Activated naive CD8-positive, alpha-beta T cell treated with anti-CD3 and anti-CD28 coated beads, Interleukin-2, amount 10 ng/mL, durations not matched to agents 7 days and 5 days (primary cell): ENCODE measurements around the gene LCN15. TPM values are rescaled to one million over a fixed set of nuclear protein-coding genes. Genes with fewer than 3 reads are reported as not detected.
"Not testable (repeated sequence)": the region's sequence is repeated elsewhere in the genome, so short reads cannot be mapped to it uniquely, and the experiment has no call there.

Experiments
- ATAC-seq: fragments of 150-1000 bp; cut with Tn5 transposase; one replicate; pipeline ENCODE4 v1.10.0; 2021; ENCODE audit warnings: low read depth, moderate library complexity
- POLR2A ChIA-PET: fragments of 350-600 bp; sonication (Branson Sonifier 250); formaldehyde crosslinking; loops from one replicate; lab custom pipeline; 2021; ENCODE audit warnings: antibody characterized with exemption; lab: Charles Lee
- DNase-seq: peaks from one replicate; pipeline ENCODE4 v3.0.0; 2021
- H3K27ac Mint-ChIP-seq: one replicate; pipeline ENCODE4 v1.8.0; 2022; ENCODE audit warnings: mild to moderate bottlenecking, mixed read lengths
- H3K27me3 Mint-ChIP-seq: one replicate; pipeline ENCODE4 v1.8.0; 2022; ENCODE audit warnings: mild to moderate bottlenecking, moderate library complexity, mixed read lengths
- H3K36me3 Mint-ChIP-seq: one replicate; pipeline ENCODE4 v1.8.0; 2021; ENCODE audit warnings: mild to moderate bottlenecking, mixed read lengths
- H3K4me1 Mint-ChIP-seq: one replicate; pipeline ENCODE4 v1.8.0; 2021; ENCODE audit warnings: mixed read lengths
- H3K4me3 Mint-ChIP-seq: one replicate; pipeline ENCODE4 v1.8.0; 2022; ENCODE audit warnings: mild to moderate bottlenecking, moderate library complexity, mixed read lengths
- H3K9me3 Mint-ChIP-seq: one replicate; pipeline ENCODE4 v1.8.0; 2021; ENCODE audit warnings: mixed read lengths
- total RNA-seq, 2 experiments: library from RNA; stranded (reverse); gene quantifications; one replicate each; pipeline ENCODE4 v1.2.3, GENCODE V29; 2021

Gene LCN15, protein sequence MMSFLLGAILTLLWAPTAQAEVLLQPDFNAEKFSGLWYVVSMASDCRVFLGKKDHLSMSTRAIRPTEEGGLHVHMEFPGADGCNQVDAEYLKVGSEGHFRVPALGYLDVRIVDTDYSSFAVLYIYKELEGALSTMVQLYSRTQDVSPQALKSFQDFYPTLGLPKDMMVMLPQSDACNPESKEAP
- total RNA-seq = not detected

DNA sequence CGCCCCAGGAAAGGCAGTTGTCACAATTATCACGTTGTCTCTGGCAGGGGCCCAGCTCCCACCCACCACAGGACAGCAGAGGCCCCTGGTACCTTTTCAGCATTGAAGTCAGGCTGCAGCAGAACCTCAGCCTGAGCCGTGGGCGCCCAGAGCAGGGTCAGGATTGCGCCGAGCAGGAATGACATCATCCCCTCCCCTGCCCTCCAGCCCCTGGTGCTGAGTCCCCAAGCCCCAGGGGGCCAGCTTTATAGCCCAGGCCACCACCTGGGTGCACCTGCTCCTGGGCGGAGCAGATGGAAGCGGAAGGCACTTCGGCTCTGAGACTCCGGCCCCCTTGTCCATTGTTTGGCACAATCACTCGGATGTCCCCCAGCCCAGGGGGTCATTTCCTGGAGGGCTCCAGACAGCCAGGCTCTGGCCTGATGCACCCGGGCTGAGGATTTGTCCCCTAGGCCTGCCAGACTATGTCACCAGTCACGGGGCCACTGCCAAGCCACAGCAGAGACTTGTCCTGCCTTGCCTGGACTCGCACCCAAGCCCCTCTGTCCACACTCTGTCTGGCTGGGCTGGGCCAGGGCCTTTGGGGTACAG lies at the start of gene LCN15:
TSS of gene LCN15 (minus strand) at position 218 of the 591 bp plus-strand sequence. CDS start at position 188, 30 bp downstream.
- POLR2A ChIA-PET = no interaction called here
- ATAC-seq (no peak), DNase-seq (peak; percentile 31)
- H3K27me3 Mint-ChIP-seq = peaks cover 8% of the 10 kb centered on the region
- H3K36me3 Mint-ChIP-seq = no peaks in the 10 kb centered on the region
- H3K4me1 Mint-ChIP-seq = peaks cover 4% of the 10 kb centered on the region
- no peaks in the 10 kb centered on the region for H3K9me3 Mint-ChIP-seq
- no peak within 1 kb of the TSS for H3K4me3 Mint-ChIP-seq
- no peak within 1 kb of the TSS for H3K27ac Mint-ChIP-seq

DNA sequence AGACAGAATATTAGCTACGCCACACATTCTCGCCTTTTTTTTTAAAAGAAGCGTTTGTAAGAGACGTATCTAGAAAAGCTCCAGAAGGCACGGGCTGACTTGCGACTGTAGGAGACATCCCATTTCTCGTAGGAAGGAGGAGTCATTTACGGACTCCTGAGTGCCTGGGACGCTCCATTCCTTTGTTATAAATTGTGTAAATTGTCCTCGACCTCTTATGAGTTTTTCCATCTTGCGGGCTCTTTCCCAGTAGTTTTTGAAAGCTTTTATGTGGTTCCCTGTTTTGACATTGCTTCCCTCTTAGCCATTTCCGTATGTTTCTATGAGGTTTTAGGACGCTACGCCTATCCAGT lies 44.5 kb upstream of the LCN15 start:
- peaks cover 41% of the 10 kb centered on the region for H3K4me1 Mint-ChIP-seq

DNA sequence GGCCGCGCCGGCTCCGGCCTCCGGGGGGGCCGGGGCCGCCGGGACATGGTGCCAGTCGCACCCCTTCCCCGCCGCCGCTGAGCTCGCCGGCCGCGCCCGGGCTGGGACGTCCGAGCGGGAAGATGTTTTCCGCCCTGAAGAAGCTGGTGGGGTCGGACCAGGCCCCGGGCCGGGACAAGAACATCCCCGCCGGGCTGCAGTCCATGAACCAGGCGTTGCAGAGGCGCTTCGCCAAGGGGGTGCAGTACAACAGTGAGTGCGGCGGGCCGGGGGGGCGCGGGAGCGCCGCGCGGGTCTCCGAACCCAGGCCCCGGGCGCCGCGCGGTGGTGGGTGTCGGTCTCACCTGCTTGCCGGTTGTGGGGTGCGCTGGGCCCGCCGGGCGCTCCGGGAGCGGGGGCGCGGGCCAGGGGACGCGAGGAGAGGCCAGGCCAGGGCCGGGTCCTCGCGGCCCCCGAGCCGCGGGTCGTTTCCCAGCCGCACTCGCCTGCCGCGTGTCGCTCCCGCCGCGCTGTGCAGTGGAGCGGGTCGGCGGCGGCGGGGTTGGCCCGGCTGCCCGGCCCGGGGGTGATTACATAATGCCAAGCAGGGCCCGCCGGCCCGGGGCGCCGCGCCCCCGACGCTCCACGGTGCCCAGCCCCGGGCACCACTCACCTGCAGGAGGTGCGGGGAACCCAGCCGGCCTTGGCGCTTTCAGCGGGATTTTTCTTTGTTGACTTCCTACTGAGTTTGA lies 43.9 kb upstream of the LCN15 start:
- ATAC-seq = peak; percentile 38
- peak overlapping the region; percentile 70 for H3K27ac Mint-ChIP-seq
- H3K36me3 Mint-ChIP-seq = peaks cover 10% of the 10 kb centered on the region
- peaks cover 36% of the 10 kb centered on the region for H3K4me1 Mint-ChIP-seq
- H3K9me3 Mint-ChIP-seq = no peaks in the 10 kb centered on the region
- DNase-seq = no peak
- H3K27me3 Mint-ChIP-seq = no peaks in the 10 kb centered on the region
- POLR2A ChIA-PET = interaction anchor here (0.6 to 2.4 kb wide), 18 partner anchors 9 to 184 kb away, joined by 3 to 14 read pairs (median 6); partner anchors contain the start of genes AJM1, CCDC183, FBXW5 and PAXX
- H3K4me3 Mint-ChIP-seq = peak overlapping the region; percentile 82

More for the DNA sequence above, 44.5 kb upstream of the LCN15 start:
- Mint-ChIP-seq H3K4me3 (peak overlapping the region; percentile 82), H3K36me3 (peaks cover 15% of the 10 kb centered on the region), H3K9me3 (no peaks in the 10 kb centered on the region), H3K27ac (peak overlapping the region; percentile 70), H3K27me3 (no peaks in the 10 kb centered on the region)
- DNase-seq = no peak
- POLR2A ChIA-PET = interaction anchor here (2.0 to 2.4 kb wide), 5 partner anchors 9 to 81 kb away, joined by 5 to 14 read pairs (median 9); partner anchors contain the start of genes AJM1 and TMEM141
- no peak for ATAC-seq

DNA sequence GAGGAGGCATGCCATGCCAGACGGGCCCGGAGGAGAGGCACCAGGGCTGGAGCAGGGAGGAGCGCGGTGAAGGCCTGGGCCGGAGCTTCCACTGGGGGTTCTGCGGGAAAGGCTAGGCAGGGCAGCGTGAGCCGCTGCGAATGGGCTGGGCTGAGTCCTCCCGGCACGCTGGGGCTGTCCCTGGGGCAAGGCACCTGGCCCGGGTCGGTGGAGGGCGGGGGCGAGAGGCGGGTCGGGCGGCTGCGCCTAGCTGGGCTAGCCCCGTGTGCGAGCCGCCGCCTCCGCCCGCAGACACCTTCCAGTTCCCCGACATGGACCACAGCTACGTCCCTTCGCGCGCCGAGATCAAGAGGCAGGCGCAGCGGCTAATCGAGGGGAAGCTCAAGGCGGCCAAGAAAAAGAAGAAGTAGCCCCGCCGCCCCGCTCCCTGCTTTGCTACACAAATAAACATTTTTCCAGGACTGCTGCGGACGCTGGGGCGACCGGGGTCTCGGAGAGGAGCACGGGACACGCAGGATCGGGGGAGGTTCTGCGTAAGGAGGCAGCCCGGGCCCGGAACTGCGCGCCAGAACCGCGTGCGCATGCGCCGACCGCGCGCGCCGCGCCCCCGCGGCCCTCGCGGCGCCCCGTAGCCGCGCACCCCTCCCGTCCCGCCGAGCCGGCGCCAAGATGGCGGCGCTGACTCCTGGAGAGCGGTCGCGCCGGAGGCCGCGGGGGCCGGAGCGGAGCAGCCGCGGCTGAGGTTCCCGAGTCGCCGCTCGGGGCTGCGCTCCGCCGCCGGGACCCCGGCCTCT lies 43.2 kb upstream of the LCN15 start, which contains the start of gene RABL6:
TSS of gene RABL6 (plus strand) at position 668 of the 794 bp plus-strand sequence. CDS start 249 bp downstream, outside the sequence.
- Mint-ChIP-seq H3K9me3 (no peaks in the 10 kb centered on the region), H3K27ac (peak within 1 kb of the TSS; percentile 90), H3K4me1 (peaks cover 29% of the 10 kb centered on the region), H3K27me3 (no peaks in the 10 kb centered on the region), H3K36me3 (peaks cover 10% of the 10 kb centered on the region), H3K4me3 (peak within 1 kb of the TSS; percentile 89)
- POLR2A ChIA-PET = interaction anchor here (0.5 to 2.4 kb wide), 22 partner anchors 8 to 311 kb away, joined by 3 to 14 read pairs (median 5); partner anchors contain the start of genes AJM1, CCDC183, FBXW5 and MAN1B1
- peak; percentile 94 for DNase-seq
- peak; percentile 90 for ATAC-seq

DNA sequence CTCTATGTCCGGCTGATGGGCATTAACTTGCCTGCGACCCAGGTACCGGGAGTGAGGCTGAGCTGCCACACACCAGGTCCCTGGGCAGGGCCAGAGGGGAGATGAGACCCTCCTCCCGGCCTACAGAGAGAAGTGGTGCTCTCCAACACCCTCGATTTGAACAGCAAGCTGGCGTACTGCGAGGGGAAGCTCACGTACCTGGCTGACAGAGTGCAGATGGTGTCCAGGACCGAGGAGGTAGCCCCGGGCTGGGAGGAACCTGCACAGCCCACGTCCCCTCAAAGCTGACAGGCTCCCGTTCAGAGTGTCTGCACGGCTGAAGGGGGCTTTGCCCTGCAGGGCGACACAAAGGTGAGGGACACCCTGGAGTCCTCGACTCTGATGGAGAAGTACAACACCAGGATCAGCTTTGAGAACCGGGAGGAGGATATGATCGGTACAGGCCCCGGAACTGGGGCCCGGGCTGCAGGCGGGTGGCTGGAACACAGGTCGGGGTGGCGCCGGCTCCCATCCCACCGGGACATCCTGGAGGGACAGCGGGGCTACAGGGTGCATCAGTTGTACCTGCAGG lies 42.4 kb upstream of the LCN15 start:
- no peak for DNase-seq
- H3K4me3 Mint-ChIP-seq = peak overlapping the region; percentile 89
- H3K27ac Mint-ChIP-seq = peak overlapping the region; percentile 90
- peaks cover 10% of the 10 kb centered on the region for H3K36me3 Mint-ChIP-seq
- no peaks in the 10 kb centered on the region for H3K9me3 Mint-ChIP-seq
- no peak for ATAC-seq
- peaks cover 3% of the 10 kb centered on the region for H3K27me3 Mint-ChIP-seq
- POLR2A ChIA-PET = interaction anchor here (0.5 to 2.4 kb wide), 19 partner anchors 7 to 312 kb away, joined by 3 to 14 read pairs (median 6); partner anchors contain the start of genes AJM1, CCDC183, FBXW5 and MAN1B1
- H3K4me1 Mint-ChIP-seq = peaks cover 23% of the 10 kb centered on the region

DNA sequence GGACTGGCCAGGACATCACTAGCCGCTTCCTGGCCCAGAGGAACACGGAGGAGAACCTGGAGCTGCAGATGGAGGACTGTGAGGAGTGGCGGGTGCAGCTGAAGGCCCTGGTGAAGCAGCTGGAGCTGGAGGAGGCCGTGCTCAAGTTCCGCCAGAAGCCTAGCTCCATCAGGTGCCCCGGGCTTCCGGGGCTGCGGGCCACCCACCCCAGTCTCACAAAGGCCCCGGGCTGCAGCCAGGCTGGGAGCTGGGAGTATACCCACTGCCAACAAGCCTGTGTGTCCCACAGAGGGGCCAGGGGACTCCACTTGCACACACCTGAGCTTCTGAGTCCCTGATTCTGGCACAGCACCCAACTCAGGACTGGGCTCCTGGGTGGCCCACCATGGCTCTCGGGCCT lies 41.7 kb upstream of the LCN15 start:
- H3K27ac Mint-ChIP-seq = no peak overlapping the region
- peaks cover 26% of the 10 kb centered on the region for H3K4me1 Mint-ChIP-seq
- ATAC-seq = no peak
- H3K4me3 Mint-ChIP-seq = peak overlapping the region; percentile 89
- POLR2A ChIA-PET = interaction anchor here (1.1 to 1.4 kb wide), 2 partner anchors 15 to 42 kb away, joined by 3 to 6 read pairs; partner anchors contain the start of gene TMEM141
- peaks cover 7% of the 10 kb centered on the region for H3K27me3 Mint-ChIP-seq
- DNase-seq = no peak
- H3K9me3 Mint-ChIP-seq = no peaks in the 10 kb centered on the region
- H3K36me3 Mint-ChIP-seq = peaks cover 10% of the 10 kb centered on the region

DNA sequence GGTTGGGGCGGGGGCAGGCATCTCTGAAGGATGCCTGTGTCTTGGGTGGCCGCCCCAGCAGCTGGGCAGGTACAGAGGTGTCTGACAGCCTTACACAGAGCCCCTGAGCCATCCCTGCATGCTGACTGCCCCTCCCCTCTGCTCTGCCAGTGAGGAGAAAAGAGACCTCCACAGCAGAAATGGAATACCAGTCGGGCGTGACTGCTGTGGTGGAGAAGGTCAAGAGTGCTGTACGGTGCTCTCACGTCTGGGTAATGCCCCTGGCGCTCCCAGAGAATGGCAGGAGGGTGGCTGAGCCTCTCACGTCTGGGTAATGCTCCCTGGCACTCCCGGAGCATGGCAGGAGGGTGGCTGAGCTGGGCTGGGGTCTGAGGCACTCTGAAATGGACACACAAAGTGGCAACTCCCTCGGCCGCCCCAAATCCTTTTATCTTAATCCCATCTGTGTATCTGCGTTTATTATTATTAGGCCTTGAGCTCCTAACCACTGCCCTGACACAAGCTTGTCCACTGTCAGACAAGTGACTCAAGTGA lies 41.0 kb upstream of the LCN15 start:
- Mint-ChIP-seq H3K9me3 (no peaks in the 10 kb centered on the region), H3K27ac (no peak overlapping the region), H3K4me1 (peaks cover 29% of the 10 kb centered on the region), H3K36me3 (peaks cover 6% of the 10 kb centered on the region), H3K27me3 (peaks cover 11% of the 10 kb centered on the region), H3K4me3 (no peak overlapping the region)
- POLR2A ChIA-PET = interaction anchor here (1.1 kb wide), 1 partner anchor 14 kb away, joined by 3 read pairs; the partner anchor contains the start of gene TMEM141
- ATAC-seq = no peak
- no peak for DNase-seq

DNA sequence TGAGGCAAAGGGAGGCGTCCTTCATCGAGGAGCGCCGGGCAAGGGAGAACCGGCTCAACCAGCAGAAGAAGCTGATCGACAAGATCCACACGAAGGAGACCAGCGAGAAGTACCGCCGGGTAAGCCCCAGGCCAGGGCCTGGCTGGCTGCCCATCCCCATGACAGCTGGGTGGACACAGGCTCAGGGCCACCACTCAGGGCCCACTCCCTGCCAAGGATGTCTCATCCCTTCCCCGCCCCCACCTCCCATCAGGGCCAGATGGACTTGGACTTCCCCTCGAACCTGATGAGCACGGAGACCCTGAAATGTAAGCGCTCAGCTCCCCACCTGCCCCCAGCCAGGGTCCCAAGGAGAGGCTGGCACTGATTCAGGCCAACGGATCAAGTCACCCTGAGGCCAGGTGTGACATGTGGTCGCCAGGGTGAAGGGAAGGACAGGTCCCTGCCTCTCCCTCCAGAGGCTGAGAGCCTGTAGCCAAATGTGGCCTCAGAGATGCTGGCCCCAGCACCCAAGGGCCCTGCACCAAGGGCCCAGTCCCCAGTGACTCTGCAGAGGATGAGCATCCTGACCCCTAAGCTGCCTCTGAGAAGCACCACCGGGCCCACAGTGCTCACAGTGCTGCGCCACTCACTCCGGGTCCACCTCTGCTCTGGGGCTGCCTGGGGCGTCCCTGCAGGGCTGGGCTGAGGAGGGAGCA lies 40.3 kb upstream of the LCN15 start:
- H3K36me3 Mint-ChIP-seq = peaks cover 6% of the 10 kb centered on the region
- peaks cover 13% of the 10 kb centered on the region for H3K27me3 Mint-ChIP-seq
- no peak overlapping the region for H3K27ac Mint-ChIP-seq
- POLR2A ChIA-PET = no interaction called here
- ATAC-seq (no peak), DNase-seq (no peak)
- H3K9me3 Mint-ChIP-seq = no peaks in the 10 kb centered on the region
- H3K4me3 Mint-ChIP-seq = no peak overlapping the region
- H3K4me1 Mint-ChIP-seq = peaks cover 26% of the 10 kb centered on the region

DNA sequence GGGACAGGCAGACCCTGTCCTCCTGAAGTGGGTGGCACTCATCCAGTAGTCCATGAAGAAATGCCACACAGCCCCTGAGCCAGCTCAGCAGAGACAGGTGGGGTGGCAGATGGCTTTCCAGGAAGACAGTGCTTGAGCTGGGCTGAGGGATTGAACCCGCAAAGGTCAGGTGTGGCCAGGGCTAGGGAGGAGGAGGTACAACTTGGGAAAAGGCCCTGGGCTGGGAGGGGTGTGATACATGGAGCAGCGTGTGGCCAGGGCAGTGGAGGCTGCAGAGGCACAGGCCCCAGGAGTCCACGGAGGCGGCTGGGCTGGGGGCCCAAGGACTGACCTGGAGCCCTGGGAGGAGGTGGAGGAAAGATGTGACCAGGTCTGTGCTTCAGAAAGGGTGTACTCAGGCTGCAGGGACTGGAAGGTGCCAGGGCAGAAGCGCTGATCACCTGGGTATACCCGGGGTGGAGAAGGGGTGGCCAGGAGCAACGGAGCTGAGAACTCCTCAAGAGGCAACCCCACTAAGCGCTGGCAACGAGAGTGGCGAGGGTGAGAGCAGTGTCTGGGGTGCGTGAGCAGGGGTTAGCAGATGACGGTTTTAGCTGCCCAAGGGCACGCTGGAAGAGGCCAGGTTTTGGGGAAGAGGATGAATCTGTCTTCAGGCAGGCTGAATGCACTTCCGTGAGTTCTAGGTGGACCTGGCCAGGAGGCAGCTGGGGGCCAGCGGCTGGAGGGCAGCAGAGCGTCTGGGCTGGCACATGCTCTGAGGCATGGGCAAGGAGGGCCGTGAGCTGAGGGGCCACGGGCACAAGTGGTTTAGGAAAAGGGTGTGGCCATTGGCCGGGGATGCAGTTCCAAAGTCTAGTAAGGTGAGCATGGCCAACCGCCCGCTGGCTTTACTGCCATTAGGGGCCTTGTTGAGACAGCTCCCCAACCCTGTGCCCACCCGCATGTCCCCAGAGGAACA lies 39.5 kb upstream of the LCN15 start:
- Mint-ChIP-seq H3K9me3 (no peaks in the 10 kb centered on the region), H3K4me1 (peaks cover 17% of the 10 kb centered on the region), H3K27me3 (peaks cover 13% of the 10 kb centered on the region), H3K36me3 (peaks cover 4% of the 10 kb centered on the region), H3K4me3 (no peak overlapping the region), H3K27ac (no peak overlapping the region)
- DNase-seq (no peak), ATAC-seq (no peak)
- POLR2A ChIA-PET = no interaction called here

DNA sequence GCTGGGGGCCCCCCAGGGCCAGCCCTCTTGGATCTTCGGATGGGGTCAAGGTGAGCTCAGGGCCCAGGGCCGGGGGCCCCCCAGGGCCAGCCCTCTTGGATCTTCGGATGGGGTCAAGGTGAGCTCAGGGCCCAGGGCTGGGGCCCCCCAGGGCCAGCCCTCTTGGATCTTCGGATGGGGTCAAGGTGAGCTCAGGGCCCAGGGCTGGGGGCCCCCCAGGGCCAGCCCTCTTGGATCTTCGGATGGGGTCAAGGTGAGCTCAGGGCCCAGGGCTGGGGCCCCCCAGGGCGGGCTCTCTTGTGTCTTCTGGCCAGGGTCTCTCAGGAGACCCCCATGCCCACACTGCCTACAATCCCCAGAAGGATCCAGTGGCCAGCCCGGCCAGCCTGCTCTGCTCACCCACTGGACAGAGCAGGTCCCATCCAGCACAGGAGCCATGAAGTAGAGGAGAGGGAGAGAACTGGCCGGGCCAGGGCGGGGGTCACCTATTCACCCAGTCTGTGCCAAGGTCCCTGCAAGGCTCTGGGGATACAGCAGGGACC lies 38.8 kb upstream of the LCN15 start:
- H3K4me3 Mint-ChIP-seq, H3K36me3 Mint-ChIP-seq, H3K27ac Mint-ChIP-seq, DNase-seq, ATAC-seq, POLR2A ChIA-PET, H3K9me3 Mint-ChIP-seq: not testable (repeated sequence)
- peaks cover 14% of the 10 kb centered on the region for H3K27me3 Mint-ChIP-seq
- H3K4me1 Mint-ChIP-seq = peaks cover 15% of the 10 kb centered on the region

DNA sequence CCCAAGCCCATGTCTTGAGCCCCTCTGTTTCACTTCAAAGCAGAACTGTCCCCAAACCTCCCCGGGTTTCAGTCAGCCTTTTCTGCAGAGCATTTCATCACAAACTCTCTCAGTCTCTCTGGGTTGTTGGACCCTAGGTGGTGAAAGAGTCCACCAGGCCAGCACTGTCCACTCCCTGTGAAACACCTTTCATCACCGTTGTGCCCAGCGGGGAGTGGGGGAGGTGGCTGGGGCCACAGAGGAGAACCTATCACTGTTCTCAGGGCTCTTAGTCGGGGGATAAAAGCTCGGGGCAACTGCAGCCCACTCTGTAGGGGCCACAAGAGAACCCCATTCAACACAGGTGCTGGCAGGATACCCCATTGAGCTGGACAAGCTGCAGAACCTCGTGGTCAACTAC lies 38.0 kb upstream of the LCN15 start:
- Mint-ChIP-seq H3K4me1 (peaks cover 15% of the 10 kb centered on the region), H3K27ac (no peak overlapping the region), H3K36me3 (peaks cover 4% of the 10 kb centered on the region), H3K27me3 (peaks cover 19% of the 10 kb centered on the region), H3K9me3 (no peaks in the 10 kb centered on the region), H3K4me3 (no peak overlapping the region)
- POLR2A ChIA-PET = no interaction called here
- ATAC-seq = no peak
- no peak for DNase-seq
